Activated CD4-positive, alpha-beta T cell treated with anti-CD3 and anti-CD28 coated beads for 24 hours (primary cell): ENCODE results near the gene AFF1.

Experiments used
- DNase-seq, 2 donors: peaks; one replicate each; pipeline ENCODE4 v3.0.0-alpha.2; 2020; ENCODE audit warnings: low read depth in 2 of 2

Gene AFF1

DNA sequence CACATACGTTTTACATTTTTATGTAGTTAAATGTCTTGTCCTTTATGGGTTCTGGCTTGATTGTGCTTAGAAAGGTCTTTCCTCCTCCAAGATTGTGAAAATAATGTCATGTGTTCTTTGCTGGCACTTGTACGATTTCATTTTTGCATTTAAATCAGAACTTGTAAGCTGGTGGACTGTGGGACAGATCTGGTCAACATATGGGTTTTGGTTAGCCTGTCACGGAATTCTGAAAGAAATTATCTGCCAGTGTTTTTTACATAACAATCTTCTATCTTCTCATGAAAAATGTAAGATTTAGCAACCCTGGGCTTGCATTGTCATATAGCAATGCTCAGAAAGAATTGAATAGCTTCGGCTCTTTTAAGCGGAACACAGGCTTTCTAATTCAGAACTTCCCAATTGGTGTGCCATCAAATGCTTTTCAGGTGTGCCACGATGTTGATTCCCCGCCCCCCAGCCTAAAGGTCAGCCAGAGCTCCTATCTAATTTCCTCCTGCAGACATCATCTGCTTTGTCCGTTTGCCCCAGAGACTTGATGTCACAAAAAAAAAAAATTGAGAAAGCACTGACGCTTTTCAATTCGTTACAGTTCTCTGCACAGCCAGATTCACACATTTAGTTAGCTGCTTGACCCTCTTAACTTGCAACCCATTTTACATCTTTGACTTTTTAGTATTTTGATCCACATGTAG, 16.2 kb downstream of the AFF1 start:
- DNase-seq, result no peak

DNA sequence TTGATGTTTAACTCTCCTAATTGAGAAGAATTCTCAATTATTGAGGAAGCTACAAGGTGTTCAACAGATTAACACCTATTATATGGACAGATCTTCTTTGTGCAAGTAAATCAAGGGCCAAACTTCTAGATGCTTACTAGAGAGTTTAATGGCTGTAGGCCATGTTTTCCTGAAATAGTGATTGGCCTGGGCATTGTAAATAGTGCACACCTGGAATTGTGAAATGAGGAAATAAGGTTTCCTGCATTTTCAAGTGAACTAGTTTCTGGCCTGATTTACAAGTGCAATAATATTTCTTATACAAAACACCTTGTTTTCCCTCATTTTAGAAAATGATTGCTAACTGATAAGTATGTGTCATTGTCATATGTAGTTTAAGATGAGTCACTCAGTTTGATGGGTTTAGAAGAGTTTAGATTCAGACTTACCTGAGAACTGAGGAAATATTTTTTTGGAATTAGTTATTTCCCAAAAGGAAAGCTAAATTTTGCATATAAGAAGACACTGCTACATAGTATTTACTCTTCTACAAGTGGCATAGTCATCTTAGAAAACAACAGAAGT, 21.2 kb downstream of the AFF1 start:
- no peak for DNase-seq

DNA sequence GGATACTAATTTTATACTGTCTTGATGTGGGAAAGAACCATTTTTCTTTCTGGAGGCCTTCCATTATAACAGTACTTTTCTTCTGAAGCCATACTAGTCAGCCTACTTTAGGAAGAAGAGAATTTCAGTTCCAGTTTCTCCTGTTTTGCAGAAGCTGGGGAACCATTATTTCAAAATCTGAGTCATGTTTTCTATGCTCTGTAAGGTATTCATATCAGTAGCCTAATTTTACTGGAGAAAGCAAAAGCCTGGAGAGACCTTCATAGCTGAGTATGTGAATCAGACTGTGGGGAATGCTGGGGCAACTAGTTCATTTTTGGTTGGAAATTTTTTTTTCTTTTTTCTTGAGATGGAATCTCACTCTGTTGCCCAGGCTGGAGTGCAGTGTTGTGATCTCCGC, 22.4 kb downstream of the AFF1 start:
- no peak for DNase-seq

DNA sequence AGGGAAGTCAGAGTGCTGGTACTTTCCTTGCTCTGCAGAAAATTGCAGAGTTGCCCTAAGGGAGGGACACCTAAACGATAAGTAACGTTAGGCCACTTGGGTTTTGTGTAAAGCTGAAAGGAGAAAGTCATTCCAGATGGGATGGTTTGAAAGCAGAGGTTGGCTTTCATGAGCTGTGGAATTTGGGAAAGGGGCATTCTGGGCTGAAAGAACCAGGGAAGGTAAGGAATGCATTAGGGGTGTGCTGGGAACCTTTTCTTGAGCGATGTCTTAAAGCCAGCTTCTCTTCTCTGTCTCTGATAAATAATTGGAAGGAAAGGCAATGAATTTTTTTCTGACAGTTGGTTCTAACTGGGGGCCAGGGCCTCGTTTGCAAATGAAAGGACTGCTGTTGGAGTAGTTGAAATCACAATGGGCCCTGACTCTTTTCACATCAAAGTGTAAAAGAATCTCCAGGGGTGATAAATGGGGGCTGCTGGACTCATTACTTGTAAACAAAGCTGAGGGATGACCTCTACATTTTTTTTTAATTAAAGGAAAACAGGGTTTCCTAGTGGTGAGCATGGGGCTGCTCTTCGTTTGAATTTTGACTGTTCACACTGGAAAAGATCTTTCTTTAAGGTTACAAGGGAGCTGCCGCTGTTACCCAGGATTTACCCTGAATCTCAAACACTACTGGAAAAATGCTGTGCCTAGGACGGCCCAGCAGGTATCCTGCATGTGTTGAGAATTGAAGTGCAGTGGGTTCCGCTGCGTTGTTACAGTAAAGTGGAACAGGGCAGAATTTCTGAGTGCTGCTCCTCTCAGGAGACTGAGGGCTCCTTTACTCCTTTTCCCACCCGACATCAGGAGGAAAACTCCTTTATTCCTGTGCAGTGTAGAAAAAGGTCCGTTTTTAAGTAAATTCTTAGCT, 25.0 kb downstream of the AFF1 start:
- DNase-seq, result no peak

DNA sequence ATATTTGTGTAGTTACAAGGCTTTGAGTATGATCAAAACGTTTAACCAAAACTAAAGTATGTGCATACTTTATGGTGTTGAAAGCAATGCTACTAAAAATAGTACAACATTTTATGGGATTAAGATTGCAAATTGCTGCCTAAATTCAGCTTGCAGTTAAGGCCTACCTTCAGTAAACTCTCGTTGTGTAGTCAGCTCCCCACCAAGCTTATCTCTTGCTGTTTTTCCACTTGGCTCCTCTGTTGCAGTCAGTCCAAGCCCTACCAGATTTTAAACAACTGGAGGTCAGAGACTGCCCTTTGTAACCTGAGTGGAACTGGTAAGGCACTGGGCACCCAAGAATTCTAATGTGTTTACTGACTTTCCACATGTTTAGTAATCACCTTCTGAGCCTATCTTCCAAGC, 25.7 kb downstream of the AFF1 start:
- no peak for DNase-seq

DNA sequence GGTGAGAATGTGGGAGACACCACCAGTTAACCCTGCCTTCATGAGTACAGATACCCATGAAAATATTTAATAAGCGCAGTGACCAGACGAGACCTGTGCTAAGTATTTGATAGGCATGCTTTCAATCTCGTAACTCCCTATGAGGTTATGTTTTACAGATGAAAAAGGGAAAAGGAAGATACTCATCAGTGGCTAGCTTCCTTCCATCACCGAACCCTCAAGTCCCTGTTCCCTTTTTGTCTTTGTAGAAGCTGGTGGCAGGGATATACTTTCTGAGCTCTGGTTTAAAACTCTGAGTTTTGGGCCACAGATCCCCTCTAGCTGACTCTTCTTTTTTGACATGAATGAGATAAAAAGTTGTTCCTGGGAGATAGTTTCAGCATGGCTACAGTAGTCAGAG, 26.3 kb downstream of the AFF1 start:
- no peak for DNase-seq

DNA sequence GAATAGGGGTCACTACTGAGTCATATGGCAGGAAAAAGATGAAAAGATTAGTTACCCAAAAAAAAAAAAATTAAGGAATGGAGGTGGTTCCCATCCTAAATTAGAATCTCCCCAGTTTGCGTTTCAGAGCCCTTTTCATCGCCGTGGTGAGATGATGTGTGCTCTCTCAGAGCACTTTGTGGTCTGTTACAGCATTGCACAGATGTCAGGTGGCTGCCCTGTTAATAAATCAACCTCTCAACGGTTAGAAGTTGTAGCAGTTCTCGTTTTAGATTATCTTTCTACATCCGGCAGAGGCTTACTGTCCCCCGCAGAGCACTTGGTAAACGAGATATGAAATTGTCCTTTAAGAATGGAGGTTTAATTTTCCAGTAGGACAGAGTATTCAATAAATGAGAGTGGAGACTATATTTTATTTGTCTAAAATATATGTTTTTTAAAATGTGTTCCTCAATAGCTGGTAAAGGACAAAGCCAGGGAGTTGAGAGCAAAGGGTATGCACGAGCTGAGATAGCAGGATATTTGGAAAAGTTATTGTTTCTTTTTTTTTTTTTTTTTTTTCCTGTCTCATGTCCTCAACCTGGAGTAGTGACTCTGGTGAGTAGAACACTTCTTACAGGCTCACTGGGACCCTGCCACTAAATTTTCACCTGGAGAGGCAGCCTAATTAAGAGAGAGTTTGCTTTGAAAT, 26.9 kb downstream of the AFF1 start:
- no peak for DNase-seq

DNA sequence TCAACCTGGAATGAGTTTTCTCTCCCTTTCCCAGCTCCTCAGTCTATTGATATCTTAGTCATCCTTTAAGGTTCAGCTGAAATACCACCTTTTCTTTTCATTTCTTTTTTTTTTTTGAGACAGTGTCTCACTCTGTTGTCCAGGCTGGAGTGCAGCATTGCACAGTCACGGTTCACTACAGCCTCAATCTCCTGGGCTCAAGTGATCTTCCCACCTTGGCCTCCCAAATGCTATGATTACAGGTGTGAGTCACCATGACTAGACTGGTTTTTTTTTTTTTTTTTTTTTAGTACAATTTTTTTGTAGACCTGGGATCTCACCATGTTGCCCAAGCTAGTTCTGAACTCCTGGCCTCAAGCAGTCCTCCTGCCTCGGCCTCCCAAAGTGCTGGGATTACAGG, 28.9 kb downstream of the AFF1 start:
- DNase-seq, result no peak

DNA sequence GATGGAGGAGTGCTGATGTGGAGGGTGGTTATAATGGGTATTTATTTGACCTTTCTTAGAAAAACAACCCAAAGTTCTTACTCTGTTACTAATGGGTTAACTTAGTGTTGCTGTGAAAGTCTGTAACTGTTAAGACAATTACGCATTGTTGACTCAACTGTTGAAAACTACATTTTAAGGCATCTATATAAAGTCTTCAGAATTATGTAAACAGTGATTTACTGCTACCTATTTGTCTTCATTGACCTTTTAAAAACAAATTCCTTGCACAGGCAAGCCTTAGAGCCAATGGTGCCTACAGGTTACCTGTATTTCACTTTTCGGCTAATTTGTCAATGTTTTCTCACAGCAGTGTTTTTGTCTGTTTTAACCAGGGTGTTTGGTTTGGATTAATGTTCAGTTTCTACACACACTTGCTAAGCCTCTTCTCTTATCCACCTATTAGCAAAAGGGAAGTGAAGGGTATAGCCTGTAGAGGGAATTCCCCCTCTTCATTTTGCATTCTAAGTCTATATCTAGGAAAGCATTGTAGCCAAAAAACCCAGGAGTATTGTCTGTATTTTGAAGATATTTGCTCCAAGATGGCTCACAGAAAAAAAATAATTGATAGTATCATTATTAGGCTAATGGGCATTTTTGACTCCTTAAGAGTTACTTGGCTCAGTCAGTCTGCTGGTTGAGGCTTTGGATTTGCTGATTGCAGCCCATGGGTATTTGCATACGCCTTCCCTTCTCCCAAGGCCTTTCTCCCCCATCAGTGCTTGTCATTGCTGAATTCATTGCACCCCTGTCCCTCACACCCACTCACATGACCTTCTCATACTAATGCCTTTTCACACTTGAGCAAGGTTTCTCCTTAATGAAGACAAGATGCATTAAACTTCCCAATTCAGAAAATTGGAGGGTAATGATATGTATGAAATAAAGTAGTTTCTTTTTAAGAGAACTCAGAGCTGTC, 30.5 kb downstream of the AFF1 start:
- DNase-seq, result no peak

DNA sequence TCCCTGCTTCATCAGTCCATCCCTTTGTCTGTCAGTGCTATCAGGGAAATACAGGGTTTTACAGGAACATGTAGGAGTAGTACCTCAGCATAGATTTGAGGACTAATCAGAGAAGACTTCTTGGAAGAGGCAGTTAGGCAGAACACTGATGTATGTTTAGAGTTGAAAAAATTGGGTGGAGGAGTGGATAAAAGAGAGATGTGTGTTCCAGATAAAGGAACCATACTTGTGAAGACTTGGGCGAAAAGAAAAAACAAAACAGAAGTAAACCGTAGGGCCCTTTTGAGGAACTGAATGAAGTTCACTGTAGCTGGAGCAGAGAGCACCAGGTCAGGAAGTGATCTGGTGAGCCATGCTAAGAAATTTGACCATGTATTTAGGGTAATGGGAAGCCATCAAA, 32.3 kb downstream of the AFF1 start:
- no peak for DNase-seq

DNA sequence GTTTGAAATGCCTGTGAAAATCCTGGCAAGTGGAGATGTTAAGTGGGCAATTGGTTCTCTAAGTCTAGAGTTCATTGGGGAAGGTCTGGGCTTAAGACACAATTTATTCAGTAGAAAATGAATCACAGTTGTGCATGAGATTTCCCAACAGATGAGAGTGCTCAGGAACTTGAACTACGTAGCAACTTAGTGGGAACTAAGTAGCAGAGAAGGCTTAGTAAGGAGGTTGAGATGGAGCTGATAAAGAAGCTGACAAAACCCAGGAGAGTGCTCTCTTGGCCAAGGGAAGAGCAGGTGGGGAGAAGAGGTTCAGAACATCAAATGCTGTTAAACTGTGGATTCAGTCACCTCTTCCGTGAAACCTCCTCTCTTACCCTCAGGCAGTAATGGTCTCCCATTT, 33.0 kb downstream of the AFF1 start:
- no peak for DNase-seq

DNA sequence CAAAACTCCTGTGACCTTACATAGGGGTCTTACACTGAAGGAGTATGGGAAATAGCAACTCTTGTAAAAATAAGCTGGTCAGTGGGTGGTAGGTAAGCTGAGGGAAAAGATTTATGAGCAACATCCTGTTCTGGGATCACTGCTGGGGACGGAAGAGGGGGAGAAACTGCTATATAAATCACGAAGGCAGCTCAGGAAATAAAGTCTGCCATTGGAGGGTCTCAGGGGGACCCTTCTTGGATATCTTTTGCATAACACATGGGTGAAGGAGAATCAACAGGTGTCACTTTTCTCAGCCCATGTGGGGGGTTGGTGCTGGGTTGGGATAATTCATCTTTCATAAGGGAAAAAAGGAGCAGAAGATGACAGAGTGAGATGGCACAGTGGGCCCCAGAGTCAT, 33.7 kb downstream of the AFF1 start:
- DNase-seq, result no peak

DNA sequence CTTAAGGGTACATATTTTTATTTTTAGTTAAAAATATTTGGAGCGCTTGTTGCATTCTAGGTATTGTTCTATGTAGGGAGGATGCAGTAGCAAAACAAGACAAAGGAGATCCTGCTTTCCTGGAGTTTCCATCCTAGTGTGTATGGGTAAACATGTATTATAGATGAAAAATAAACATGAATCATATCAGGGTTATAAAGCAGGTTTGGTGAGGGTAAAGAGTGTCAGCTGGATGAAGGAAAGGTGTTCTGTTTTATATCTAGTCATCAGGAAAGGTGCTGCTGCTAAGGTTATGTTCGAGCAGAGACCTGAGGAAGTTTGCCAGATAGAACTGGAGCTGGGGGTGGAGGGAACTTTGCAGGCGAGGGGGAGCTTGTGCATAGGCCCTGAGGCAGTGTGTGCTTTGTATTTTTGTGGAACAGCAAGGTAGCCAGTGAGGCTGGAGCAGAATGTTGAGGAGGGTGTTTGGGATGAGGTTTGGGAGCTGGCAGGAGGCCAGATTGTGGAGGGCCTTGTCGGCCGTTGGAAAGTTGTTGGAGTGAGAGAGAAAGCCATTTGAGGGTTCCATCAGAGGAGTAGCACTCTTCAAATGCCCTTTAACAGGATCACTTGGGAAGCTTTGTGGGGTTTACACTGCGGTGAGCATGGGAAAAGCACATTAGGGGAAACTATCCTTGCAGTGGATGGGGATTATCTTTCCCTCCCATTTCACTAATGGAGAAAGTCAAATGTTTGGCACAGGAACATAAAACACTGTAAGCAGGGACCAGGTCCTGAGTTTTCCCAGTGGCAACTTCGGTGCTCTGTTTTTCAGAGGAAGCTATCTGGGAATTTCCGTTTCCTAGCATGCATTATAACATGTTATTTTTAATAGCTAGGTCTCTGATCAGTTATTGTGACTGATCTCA, 35.9 kb downstream of the AFF1 start:
- DNase-seq, result no peak

DNA sequence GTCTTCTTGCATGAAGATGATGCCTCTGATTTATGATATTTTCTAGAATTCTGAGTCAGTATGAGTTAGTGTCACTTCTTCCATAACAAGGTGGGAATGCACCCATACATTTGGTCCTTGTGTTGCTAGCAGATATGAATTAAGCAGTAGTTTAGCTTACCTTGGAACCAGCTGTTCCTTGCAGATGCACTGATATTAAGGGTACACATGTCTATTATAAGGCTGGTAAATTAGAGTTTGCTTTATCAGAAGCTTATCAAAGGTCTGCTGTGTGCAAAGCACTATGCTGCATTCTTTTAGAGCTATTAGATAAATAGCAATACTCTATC, 36.5 kb downstream of the AFF1 start:
- no peak for DNase-seq

DNA sequence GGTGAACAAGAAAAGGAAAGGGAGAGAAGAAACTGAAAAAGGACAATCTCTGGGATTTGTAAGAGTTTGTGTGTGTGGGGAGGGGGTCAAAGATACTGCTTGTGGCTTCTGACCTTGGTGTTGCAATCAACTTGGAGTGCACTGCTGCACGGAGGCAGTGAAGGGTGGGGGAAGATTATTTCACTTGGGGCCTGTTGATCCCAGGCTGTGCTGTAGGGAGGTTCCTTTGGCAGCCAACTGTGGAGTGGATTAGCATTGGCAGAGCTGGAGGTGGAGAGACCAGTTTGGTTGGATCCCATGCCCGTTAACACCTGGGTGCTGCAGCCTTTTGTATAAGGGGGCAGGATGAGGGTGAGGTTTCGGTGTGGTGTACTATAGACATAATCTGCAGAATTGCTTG, 38.2 kb downstream of the AFF1 start:
- DNase-seq, result no peak

DNA sequence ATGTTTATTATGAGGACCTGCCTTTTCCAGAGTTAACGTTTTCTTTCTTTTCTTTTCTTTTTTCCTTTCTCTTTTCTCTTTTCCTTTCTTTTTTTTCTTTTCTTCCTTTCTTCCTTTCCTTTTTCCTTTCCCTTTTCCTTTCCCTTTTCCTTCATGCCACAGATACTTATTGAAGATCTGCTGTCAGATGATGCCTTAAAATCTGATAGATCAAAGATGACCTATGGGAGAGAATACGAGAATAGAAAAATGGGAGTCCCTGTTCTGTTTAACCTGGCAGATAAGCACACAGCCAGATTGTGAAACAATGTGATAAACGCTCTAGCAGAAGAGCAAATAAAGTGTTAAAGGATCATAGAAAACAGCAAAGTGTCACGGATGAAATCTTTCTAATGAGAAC, 38.9 kb downstream of the AFF1 start:
- DNase-seq, result no peak

DNA sequence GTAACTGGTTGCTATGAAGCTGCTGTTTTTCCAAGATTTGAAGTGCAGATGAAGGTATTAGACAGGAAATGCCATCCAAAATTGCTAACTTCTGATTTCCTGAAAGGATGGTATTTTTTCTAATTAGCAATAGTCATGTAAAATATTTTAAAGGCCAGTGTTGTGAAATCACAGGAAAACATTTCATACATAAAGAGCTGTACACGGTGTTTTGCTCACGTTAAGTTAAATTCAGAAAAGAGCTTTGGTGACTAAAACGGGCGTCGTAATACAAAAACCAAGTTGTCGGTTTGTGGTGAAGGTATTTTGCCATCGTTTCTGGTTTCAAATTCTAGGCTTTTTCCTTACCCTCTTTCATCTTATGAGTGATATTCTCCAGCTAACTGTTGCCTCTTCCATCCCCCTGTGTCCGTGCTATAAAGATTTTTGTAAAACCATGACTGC, 39.8 kb downstream of the AFF1 start:
- no peak for DNase-seq

DNA sequence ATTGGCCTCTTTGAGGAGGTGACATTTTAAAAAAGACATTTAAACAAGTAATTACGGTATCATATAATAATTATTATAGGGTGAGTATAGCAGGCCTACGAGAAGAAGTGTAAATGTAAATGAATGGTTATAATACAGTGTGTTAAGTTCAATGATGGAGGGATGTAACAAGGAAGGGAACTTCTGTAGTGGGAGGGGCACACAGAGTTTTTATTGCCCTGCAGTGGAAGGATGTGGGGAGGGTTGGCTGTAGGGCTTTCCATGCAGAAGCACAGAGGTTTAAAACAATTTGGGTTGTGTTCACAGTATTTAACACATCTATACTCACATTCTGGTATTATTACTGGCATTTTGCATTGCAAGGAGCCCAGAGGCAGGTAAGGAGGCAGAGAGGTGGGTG, 41.1 kb downstream of the AFF1 start:
- DNase-seq, result no peak

DNA sequence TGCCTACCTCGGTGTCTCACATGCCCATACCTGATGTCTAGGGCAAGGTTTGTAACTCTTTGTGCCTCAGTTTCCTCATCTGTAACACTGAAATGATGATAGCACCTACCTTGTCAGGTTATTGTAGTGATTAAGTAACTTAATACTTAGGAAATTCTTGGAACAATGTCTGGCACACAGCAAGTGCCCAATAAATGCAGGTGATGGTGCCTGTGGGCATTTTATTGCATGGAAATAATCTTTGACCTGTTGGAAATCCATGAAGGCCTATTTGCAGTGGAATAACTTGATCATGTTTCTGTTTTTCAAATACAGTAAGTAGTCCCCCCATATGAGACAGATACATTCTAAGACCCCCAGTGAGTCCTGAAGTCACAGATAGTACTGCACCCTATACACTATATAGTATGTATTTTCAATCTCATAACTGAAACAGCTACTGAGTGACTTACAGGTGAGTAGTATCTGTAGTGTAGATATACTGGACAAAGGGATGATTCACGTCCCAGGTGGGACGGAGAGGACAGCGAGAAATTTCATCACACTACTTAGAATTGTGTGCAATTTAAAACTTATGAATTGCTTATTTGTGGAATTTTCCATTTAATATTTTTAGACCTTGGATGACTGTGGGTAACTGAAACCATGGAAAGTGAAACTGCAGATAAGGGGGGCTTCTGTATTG, 42.1 kb downstream of the AFF1 start:
- DNase-seq, result no peak
